ENCODE results near the gene KCNJ9. TPM values are rescaled to one million over a fixed set of nuclear protein-coding genes. Genes with fewer than 3 reads are reported as not detected.

The KCNJ9 gene
- total and polyA plus RNA-seq, 10 of the 15 experiments (the other 5 are each of a cell fraction or from before 2014, with no cell fraction given): 0.12 TPM; not detected in 9

- peak overlapping the region; percentile 98 for H2AFZ ChIP-seq (ENCODE audit: control insufficient read depth, low read depth, low read length)
- H4K20me1 ChIP-seq (ENCODE audit: control insufficient read depth, insufficient read depth): no peaks in the 10 kb centered on the region; the same call in 1 of the 2 replicates
- POLR2A ChIA-PET: interaction anchor here (0.6 to 2.0 kb wide), 6 partner anchors 105 to 616 kb away, joined by 3 to 8 read pairs (median 4); partner anchors contain the start of gene DCAF8
- intact Hi-C loops (cut with micrococcal nuclease; ENCODE audit: unreplicated experiment) (no loop called here), in situ Hi-C loops (cut with MboI) (loop anchor here (5.0 kb wide), 3 partner anchors 153 to 278 kb away; no protein-coding TSS in a partner anchor)
- peak overlapping the region; percentile 54; the same call in 1 of the 2 replicates for H3K27ac ChIP-seq (ENCODE audit: control insufficient read depth, insufficient read depth)
- H3K4me1 ChIP-seq (ENCODE audit: control insufficient read depth, insufficient read depth, low read length): peaks cover 25% of the 10 kb centered on the region
- RAD21 ChIA-PET (ENCODE audit: unreplicated experiment): interaction anchor here (1.0 to 4.4 kb wide), 11 partner anchors 12 to 277 kb away, joined by 3 to 31 read pairs (median 4); partner anchors contain the start of gene DCAF8
- DNase-seq (ENCODE audit: low read depth, low spot score): peak; percentile 55
- peaks cover 9% of the 10 kb centered on the region for H3K79me2 ChIP-seq (ENCODE audit: control insufficient read depth, insufficient read depth, low read length)
- peak overlapping the region; percentile 65 for H3K9ac ChIP-seq (ENCODE audit: control insufficient read depth, insufficient read depth, low read length)
- SMC1A ChIA-PET (ENCODE audit: uncharacterized antibody, unreplicated experiment): interaction anchor here (0.6 to 4.2 kb wide), 7 partner anchors 12 to 278 kb away, joined by 3 to 35 read pairs (median 5); partner anchors contain the start of gene PEX19
- H3K9me3 ChIP-seq (replicated peaks; ENCODE audit: control insufficient read depth, insufficient read depth, low read length): no peaks in the 10 kb centered on the region
- WGBS (ENCODE audit: insufficient coverage, insufficient replicate concordance, low lambda C conversion rate, missing lambda C conversion rate): under 1% methylated on average over 21 of the region's 40 CpGs
- FAIRE-seq: peak; percentile 89
- H3K36me3 ChIP-seq (ENCODE audit: control insufficient read depth in 2 of 2, insufficient read depth in 2 of 2, low read length in 1 of 2): no peaks in the 10 kb centered on the region; a peak in 1 of 4 replicates
- peak overlapping the region; percentile 97 for H3K4me2 ChIP-seq (ENCODE audit: control insufficient read depth, insufficient read depth)
- ATAC-seq: peak; percentile 85
- H3K27me3 ChIP-seq (replicated peaks in 1 of 2; ENCODE audit: control insufficient read depth in 2 of 2, insufficient read depth in 2 of 2, low read length in 1 of 2): no peaks in the 10 kb centered on the region
- CTCF ChIA-PET: interaction anchor here (1.2 to 30.2 kb wide), 10 partner anchors 10 to 278 kb away, joined by 4 to 1035 read pairs (median 16); partner anchors contain the start of genes KCNJ10 and KCNJ9
- no TSS peak for BruUV-seq (replicated peaks)
- H3K4me3 ChIP-seq: peak overlapping the region; percentile 82
- no peak for TF ChIP-seq SREBF1 (IDR thresholded peaks at IDR 0.05; ENCODE audit: low read length)
- no peak for TF ChIP-seq YBX1 (IDR thresholded peaks at IDR 0.05)
- peak in 1 of 2 experiments; percentile 42; a peak in 1 of 4 replicates for TF ChIP-seq IKZF2 (IDR thresholded peaks at IDR 0.05)
- TF ChIP-seq NBN (IDR thresholded peaks at IDR 0.05): 0 out of 2 replicates have a peak, but pooled peaks have one; percentile 43
- no peak for TF ChIP-seq STAT3 (IDR thresholded peaks at IDR 0.05; ENCODE audit: low read depth, low read length)
- 0 out of 2 replicates have a peak, but pooled peaks have one; percentile 47 for TF ChIP-seq DPF2 (IDR thresholded peaks at IDR 0.05)
- no peak for TF ChIP-seq POLR2A (IDR thresholded peaks at IDR 0.05; ENCODE audit: low read depth, low read length)
- no peak for TF ChIP-seq CBX3 (IDR thresholded peaks at IDR 0.05; ENCODE audit: borderline replicate concordance, low read depth)
- TF ChIP-seq FOXM1 (IDR thresholded peaks at IDR 0.05; ENCODE audit: low read depth, low read length): no peak
- no peak for TF ChIP-seq EED (IDR thresholded peaks at IDR 0.05; ENCODE audit: low read depth)
- no peak for TF ChIP-seq MTA3 (IDR thresholded peaks at IDR 0.05; ENCODE audit: borderline replicate concordance, low read length)
- TF ChIP-seq ZBED1 (IDR thresholded peaks at IDR 0.05; ENCODE audit: borderline replicate concordance): no peak
- TF ChIP-seq PML (IDR thresholded peaks at IDR 0.05; ENCODE audit: low read length): no peak
- peak; percentile 97 for TF ChIP-seq ATF7 (IDR thresholded peaks at IDR 0.05; ENCODE audit: low read depth)
- no peak for TF ChIP-seq STAT1 (conservative IDR thresholded peaks at IDR 0.05)
- no peak for TF ChIP-seq ETV6 (conservative IDR thresholded peaks at IDR 0.05 in 1 of 2, IDR thresholded peaks at IDR 0.05 in 1 of 2; ENCODE audit: borderline replicate concordance in 1 of 2, low read depth in 1 of 2)
- TF ChIP-seq HDAC2 (IDR thresholded peaks at IDR 0.05): no peak
- TF ChIP-seq RELB (IDR thresholded peaks at IDR 0.05; ENCODE audit: low read depth): 0 out of 2 replicates have a peak, but pooled peaks have one; percentile 40
- 0 out of 3 replicates have a peak, but pooled peaks of 1 of the 2 experiments have one; percentile 1 for TF ChIP-seq EGR1 (IDR thresholded peaks at IDR 0.05; ENCODE audit: borderline replicate concordance in 1 of 2, low read depth in 2 of 2, low read length in 2 of 2)
- TF ChIP-seq ESRRA (IDR thresholded peaks at IDR 0.05; ENCODE audit: low read length): no peak
- TF ChIP-seq TARDBP (IDR thresholded peaks at IDR 0.05; ENCODE audit: borderline replicate concordance): no peak
- TF ChIP-seq NFIC (IDR thresholded peaks at IDR 0.05; ENCODE audit: low read depth, low read length): no peak
- 0 out of 2 replicates have a peak, but pooled peaks have one; percentile 9 for TF ChIP-seq MTA2 (IDR thresholded peaks at IDR 0.05; ENCODE audit: low read depth)
- TF ChIP-seq BCL3 (IDR thresholded peaks at IDR 0.05; ENCODE audit: borderline replicate concordance, insufficient read depth, low read depth, low read length, poor library complexity, severe bottlenecking): no peak
Measured at GRCh38 chr1:160098852-160099561, 17.7 kb downstream of the KCNJ9 start.
